Measurements from ENCODE around the gene PKNOX2. TPM values are rescaled to one million over a fixed set of nuclear protein-coding genes. Genes with fewer than 3 reads are reported as not detected.
"Not testable (repeated sequence)": the region's sequence is repeated elsewhere in the genome, so short reads cannot be mapped to it uniquely, and the experiment has no call there.

PKNOX2 gene
- total RNA-seq, 3 donors from 2014 or later = 0.38 TPM; not detected in 2

- Mint-ChIP-seq H3K9me3 (no peaks in the 10 kb centered on the region), H3K4me1 (ENCODE audit: low read depth) (no peaks in the 10 kb centered on the region), H3K27me3 (ENCODE audit: low read depth) (peaks cover 37% of the 10 kb centered on the region), H3K36me3 (ENCODE audit: insufficient read depth) (no peaks in the 10 kb centered on the region), H3K4me3 (no peak overlapping the region)
- DNase-seq = no peak
- no peak for ATAC-seq
These were observed 53.8 kb downstream of the PKNOX2 start for GRCh38 chr11:125218336-125218735.

- Mint-ChIP-seq H3K27me3 (ENCODE audit: low read depth) (peaks cover 13% of the 10 kb centered on the region), H3K36me3 (ENCODE audit: insufficient read depth) (no peaks in the 10 kb centered on the region), H3K9me3 (no peaks in the 10 kb centered on the region), H3K4me3 (no peak overlapping the region), H3K4me1 (ENCODE audit: low read depth) (no peaks in the 10 kb centered on the region)
- no peak for DNase-seq
- no peak for ATAC-seq
These were observed 56.9 kb downstream of the PKNOX2 start for GRCh38 chr11:125221461-125221860.

- no peak overlapping the region for H3K4me3 Mint-ChIP-seq
- H3K27me3 Mint-ChIP-seq (ENCODE audit: low read depth) = peaks cover 5% of the 10 kb centered on the region
- no peak for DNase-seq
- no peaks in the 10 kb centered on the region for H3K4me1 Mint-ChIP-seq (ENCODE audit: low read depth)
- ATAC-seq = no peak
- H3K9me3 Mint-ChIP-seq = no peaks in the 10 kb centered on the region
- no peaks in the 10 kb centered on the region for H3K36me3 Mint-ChIP-seq (ENCODE audit: insufficient read depth)
These were observed 57.9 kb downstream of the PKNOX2 start for GRCh38 chr11:125222494-125222893.

GRCh38 chr11:125223161-125223560 lies 58.6 kb downstream of the PKNOX2 start:
- not testable (repeated sequence) for H3K27me3 Mint-ChIP-seq (ENCODE audit: low read depth); ATAC-seq; H3K9me3 Mint-ChIP-seq; DNase-seq; H3K36me3 Mint-ChIP-seq (ENCODE audit: insufficient read depth); H3K4me1 Mint-ChIP-seq (ENCODE audit: low read depth); H3K4me3 Mint-ChIP-seq

GRCh38 chr11:125223901-125224361 lies 59.4 kb downstream of the PKNOX2 start:
- DNase-seq (no peak), ATAC-seq (no peak)
- H3K4me1 Mint-ChIP-seq (ENCODE audit: low read depth) = no peaks in the 10 kb centered on the region

GRCh38 chr11:125224391-125225021 lies 60.0 kb downstream of the PKNOX2 start:
- ATAC-seq = no peak

More at GRCh38 chr11:125223901-125224361, 59.4 kb downstream of the PKNOX2 start:
- Mint-ChIP-seq H3K36me3 (ENCODE audit: insufficient read depth) (no peaks in the 10 kb centered on the region), H3K9me3 (no peaks in the 10 kb centered on the region), H3K4me3 (no peak overlapping the region), H3K27me3 (ENCODE audit: low read depth) (peaks cover 3% of the 10 kb centered on the region)

GRCh38 chr11:125225401-125225800 lies 60.9 kb downstream of the PKNOX2 start:
- peaks cover 3% of the 10 kb centered on the region for H3K27me3 Mint-ChIP-seq (ENCODE audit: low read depth)
- H3K4me3 Mint-ChIP-seq = no peak overlapping the region
- ATAC-seq = no peak
- H3K9me3 Mint-ChIP-seq = no peaks in the 10 kb centered on the region
- DNase-seq = no peak
- no peaks in the 10 kb centered on the region for H3K4me1 Mint-ChIP-seq (ENCODE audit: low read depth)
- no peaks in the 10 kb centered on the region for H3K36me3 Mint-ChIP-seq (ENCODE audit: insufficient read depth)

More at GRCh38 chr11:125224391-125225021, 60.0 kb downstream of the PKNOX2 start:
- no peak for DNase-seq
- Mint-ChIP-seq H3K4me3 (no peak overlapping the region), H3K36me3 (ENCODE audit: insufficient read depth) (no peaks in the 10 kb centered on the region), H3K27me3 (ENCODE audit: low read depth) (peaks cover 3% of the 10 kb centered on the region), H3K9me3 (no peaks in the 10 kb centered on the region), H3K4me1 (ENCODE audit: low read depth) (no peaks in the 10 kb centered on the region)

GRCh38 chr11:125226031-125226430 lies 61.5 kb downstream of the PKNOX2 start:
- H3K4me3 Mint-ChIP-seq = no peak overlapping the region
- H3K9me3 Mint-ChIP-seq = no peaks in the 10 kb centered on the region
- ATAC-seq (no peak), DNase-seq (no peak)
- no peaks in the 10 kb centered on the region for H3K4me1 Mint-ChIP-seq (ENCODE audit: low read depth)
- H3K36me3 Mint-ChIP-seq (ENCODE audit: insufficient read depth) = no peaks in the 10 kb centered on the region
- H3K27me3 Mint-ChIP-seq (ENCODE audit: low read depth) = peaks cover 3% of the 10 kb centered on the region

- ATAC-seq (no peak), DNase-seq (no peak)
- no peak overlapping the region for H3K4me3 Mint-ChIP-seq
- H3K4me1 Mint-ChIP-seq (ENCODE audit: low read depth) = no peaks in the 10 kb centered on the region
- H3K36me3 Mint-ChIP-seq (ENCODE audit: insufficient read depth) = no peaks in the 10 kb centered on the region
- H3K9me3 Mint-ChIP-seq = no peaks in the 10 kb centered on the region
- H3K27me3 Mint-ChIP-seq (ENCODE audit: low read depth) = peaks cover 3% of the 10 kb centered on the region
These were observed 62.2 kb downstream of the PKNOX2 start for GRCh38 chr11:125226706-125227105.

- no peak for DNase-seq
- no peaks in the 10 kb centered on the region for H3K4me1 Mint-ChIP-seq (ENCODE audit: low read depth)
- H3K36me3 Mint-ChIP-seq (ENCODE audit: insufficient read depth) = no peaks in the 10 kb centered on the region
- no peaks in the 10 kb centered on the region for H3K9me3 Mint-ChIP-seq
- peaks cover 3% of the 10 kb centered on the region for H3K27me3 Mint-ChIP-seq (ENCODE audit: low read depth)
- ATAC-seq = no peak
- no peak overlapping the region for H3K4me3 Mint-ChIP-seq
These were observed 62.6 kb downstream of the PKNOX2 start for GRCh38 chr11:125227151-125227550.

GRCh38 chr11:125228445-125228844 lies 63.9 kb downstream of the PKNOX2 start:
- ATAC-seq (no peak), DNase-seq (no peak)
- no peaks in the 10 kb centered on the region for H3K9me3 Mint-ChIP-seq
- peaks cover 6% of the 10 kb centered on the region for H3K27me3 Mint-ChIP-seq (ENCODE audit: low read depth)
- H3K4me3 Mint-ChIP-seq = no peak overlapping the region
- no peaks in the 10 kb centered on the region for H3K36me3 Mint-ChIP-seq (ENCODE audit: insufficient read depth)
- no peaks in the 10 kb centered on the region for H3K4me1 Mint-ChIP-seq (ENCODE audit: low read depth)

GRCh38 chr11:125228993-125229392 lies 64.4 kb downstream of the PKNOX2 start:
- H3K4me1 Mint-ChIP-seq (ENCODE audit: low read depth) = no peaks in the 10 kb centered on the region
- DNase-seq = no peak
- ATAC-seq = no peak

GRCh38 chr11:125229916-125230315 lies 65.4 kb downstream of the PKNOX2 start:
- ATAC-seq (no peak), DNase-seq (no peak)
- H3K4me1 Mint-ChIP-seq (ENCODE audit: low read depth) = no peaks in the 10 kb centered on the region
- H3K36me3 Mint-ChIP-seq (ENCODE audit: insufficient read depth) = no peaks in the 10 kb centered on the region
- H3K9me3 Mint-ChIP-seq = no peaks in the 10 kb centered on the region
- peaks cover 13% of the 10 kb centered on the region for H3K27me3 Mint-ChIP-seq (ENCODE audit: low read depth)
- H3K4me3 Mint-ChIP-seq = no peak overlapping the region

More at GRCh38 chr11:125228993-125229392, 64.4 kb downstream of the PKNOX2 start:
- Mint-ChIP-seq H3K27me3 (ENCODE audit: low read depth) (peaks cover 10% of the 10 kb centered on the region), H3K36me3 (ENCODE audit: insufficient read depth) (no peaks in the 10 kb centered on the region), H3K9me3 (no peaks in the 10 kb centered on the region), H3K4me3 (no peak overlapping the region)

- no peak for ATAC-seq
- Mint-ChIP-seq H3K9me3 (peaks cover 3% of the 10 kb centered on the region), H3K36me3 (ENCODE audit: insufficient read depth) (no peaks in the 10 kb centered on the region)
These were observed 68.6 kb downstream of the PKNOX2 start for GRCh38 chr11:125233116-125233515.

GRCh38 chr11:125233736-125234275 lies 69.3 kb downstream of the PKNOX2 start:
- ATAC-seq (no peak), DNase-seq (no peak)
- Mint-ChIP-seq H3K27me3 (ENCODE audit: low read depth) (peaks cover 13% of the 10 kb centered on the region), H3K9me3 (peaks cover 3% of the 10 kb centered on the region), H3K4me1 (ENCODE audit: low read depth) (no peaks in the 10 kb centered on the region), H3K4me3 (no peak overlapping the region), H3K36me3 (ENCODE audit: insufficient read depth) (no peaks in the 10 kb centered on the region)

More at GRCh38 chr11:125233116-125233515, 68.6 kb downstream of the PKNOX2 start:
- H3K4me3 Mint-ChIP-seq = no peak overlapping the region
- peaks cover 16% of the 10 kb centered on the region for H3K27me3 Mint-ChIP-seq (ENCODE audit: low read depth)
- DNase-seq = no peak
- H3K4me1 Mint-ChIP-seq (ENCODE audit: low read depth) = no peaks in the 10 kb centered on the region
